Loucy (cell line): Measurements from ENCODE around the gene COL5A1.

Source experiments
- H2AFZ ChIP-seq: fragments of 200-600 bp; sonication (generic); 2 replicates; pipeline ENCODE4 v1.6.0; 2016; ENCODE audit warnings: antibody characterized with exemption, mild to moderate bottlenecking, low read length, moderate library complexity
- H3F3A ChIP-seq: fragments of 200-600 bp; 2 replicates; pipeline ENCODE4 v1.6.0; 2016; ENCODE audit warnings: antibody characterized with exemption, low read depth, mild to moderate bottlenecking
- H3K27me3 ChIP-seq: fragments of 200-600 bp; sonication (generic); 2 replicates; pipeline ENCODE4 v1.6.1; 2014; ENCODE audit warnings: low read length, mild to moderate bottlenecking; ENCODE audit not compliant: insufficient read depth, poor library complexity, severe bottlenecking
- H3K36me3 ChIP-seq: fragments of 200-600 bp; sonication (generic); 2 replicates; pipeline ENCODE4 v1.6.1; 2016; ENCODE audit warnings: low read length; ENCODE audit not compliant: insufficient read depth
- H3K4me1 ChIP-seq: fragments of 200-600 bp; sonication (generic); 2 replicates; pipeline ENCODE4 v1.5.1; 2014; ENCODE audit warnings: low read length, mild to moderate bottlenecking; ENCODE audit not compliant: insufficient read depth, poor library complexity, severe bottlenecking
- H3K4me2 ChIP-seq: fragments of 200-600 bp; sonication (generic); 2 replicates; pipeline ENCODE4 v1.6.0; 2014; ENCODE audit warnings: antibody characterized with exemption, low read length, low read depth, mild to moderate bottlenecking; ENCODE audit not compliant: poor library complexity, severe bottlenecking
- H3K4me3 ChIP-seq: fragments of 200-600 bp; sonication (generic); 2 replicates; pipeline ENCODE4 v1.5.1; 2014; ENCODE audit warnings: low read length, mild to moderate bottlenecking, mixed read lengths; ENCODE audit not compliant: poor library complexity, severe bottlenecking
- H3K79me2 ChIP-seq: fragments of 200-600 bp; sonication (generic); 2 replicates; pipeline ENCODE4 v1.6.1; 2014; ENCODE audit warnings: low read length; ENCODE audit not compliant: insufficient read depth
- H3K9ac ChIP-seq: fragments of 200-600 bp; sonication (generic); 2 replicates; pipeline ENCODE4 v1.6.0; 2014; ENCODE audit warnings: mild to moderate bottlenecking, low read depth, low read length, moderate library complexity; ENCODE audit not compliant: poor library complexity, severe bottlenecking
- H3K9me2 ChIP-seq: fragments of 200-600 bp; sonication (generic); replicated peaks from 2 replicates; pipeline ENCODE4 v1.6.1; 2016; ENCODE audit warnings: low read depth, low read length, mixed read lengths
- H3K9me3 ChIP-seq: fragments of 200-600 bp; sonication (generic); 2 replicates; pipeline ENCODE4 v1.6.1; 2014; ENCODE audit warnings: mild to moderate bottlenecking, antibody characterized with exemption, low read length, low read depth; ENCODE audit not compliant: insufficient read depth
- H4K20me1 ChIP-seq: fragments of 200-600 bp; sonication (generic); 2 replicates; pipeline ENCODE4 v1.6.0; 2014; ENCODE audit warnings: antibody characterized with exemption, low read length, mild to moderate bottlenecking; ENCODE audit not compliant: insufficient read depth, poor library complexity, severe bottlenecking
- EZH2phosphoT487 ChIP-seq: fragments of 200-600 bp; IDR thresholded peaks from 2 replicates; pipeline ENCODE4 v1.6.1; 2018; ENCODE audit warnings: antibody characterized with exemption, mild to moderate bottlenecking, moderate library complexity, borderline replicate concordance
- TF ChIP-seq, protein P1 (sequence below): fragments of 200-600 bp; sonication (generic); conservative IDR thresholded peaks from 2 replicates; pipeline ENCODE4 v1.5.1; 2014; ENCODE audit warnings: mild to moderate bottlenecking, antibody characterized with exemption, low read length

The COL5A1 gene

DNA sequence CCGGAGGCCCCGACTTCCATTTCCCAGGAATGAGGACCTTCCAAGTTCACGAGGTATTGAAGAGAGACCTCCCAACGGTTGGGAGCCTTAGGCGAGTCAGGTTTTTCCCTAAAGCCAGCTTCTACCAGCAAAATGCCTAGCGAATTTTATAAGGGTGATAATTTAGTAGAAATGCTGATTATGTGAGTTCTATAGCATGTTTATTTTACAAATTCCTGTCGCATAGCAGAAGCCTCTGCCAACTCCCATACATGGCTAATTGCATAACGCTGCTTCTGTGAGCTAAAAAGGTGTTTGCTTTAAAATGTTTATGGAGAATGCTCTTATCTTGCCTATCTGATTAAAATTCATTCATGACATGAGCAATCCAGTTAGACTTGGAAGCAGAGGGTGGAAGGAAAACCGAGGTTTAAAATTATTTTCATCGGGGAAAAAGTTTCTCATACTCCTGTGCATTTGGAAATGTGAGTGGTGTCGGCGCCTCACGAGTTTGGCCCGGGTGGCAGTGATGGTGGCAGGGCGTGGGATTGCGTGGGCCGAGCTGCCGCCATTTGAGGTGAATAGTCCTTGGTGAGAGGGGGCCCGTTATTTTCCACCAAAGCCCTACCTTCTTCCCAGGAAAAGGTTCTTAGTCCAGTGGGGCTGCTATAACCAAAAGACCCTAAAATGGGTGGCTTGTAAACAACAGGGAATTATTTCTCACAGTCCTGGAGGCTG lies 134.6 kb downstream of the COL5A1 start:
- Histone ChIP-seq H3K9me2 (no peaks in the 10 kb centered on the region), H3K79me2 (no peaks in the 10 kb centered on the region), H3K27me3 (no peaks in the 10 kb centered on the region), H3K9me3 (no peaks in the 10 kb centered on the region), H3K4me3 (no peak overlapping the region), H3K4me2 (no peak overlapping the region), H3K36me3 (no peaks in the 10 kb centered on the region), H4K20me1 (no peaks in the 10 kb centered on the region), H3K4me1 (peaks cover 4% of the 10 kb centered on the region), H3K9ac (no peak overlapping the region), H2AFZ (no peak overlapping the region), H3F3A (no peaks in the 10 kb centered on the region)
- TF ChIP-seq EZH2phosphoT487: no peak
- TF ChIP-seq, protein P1, sequence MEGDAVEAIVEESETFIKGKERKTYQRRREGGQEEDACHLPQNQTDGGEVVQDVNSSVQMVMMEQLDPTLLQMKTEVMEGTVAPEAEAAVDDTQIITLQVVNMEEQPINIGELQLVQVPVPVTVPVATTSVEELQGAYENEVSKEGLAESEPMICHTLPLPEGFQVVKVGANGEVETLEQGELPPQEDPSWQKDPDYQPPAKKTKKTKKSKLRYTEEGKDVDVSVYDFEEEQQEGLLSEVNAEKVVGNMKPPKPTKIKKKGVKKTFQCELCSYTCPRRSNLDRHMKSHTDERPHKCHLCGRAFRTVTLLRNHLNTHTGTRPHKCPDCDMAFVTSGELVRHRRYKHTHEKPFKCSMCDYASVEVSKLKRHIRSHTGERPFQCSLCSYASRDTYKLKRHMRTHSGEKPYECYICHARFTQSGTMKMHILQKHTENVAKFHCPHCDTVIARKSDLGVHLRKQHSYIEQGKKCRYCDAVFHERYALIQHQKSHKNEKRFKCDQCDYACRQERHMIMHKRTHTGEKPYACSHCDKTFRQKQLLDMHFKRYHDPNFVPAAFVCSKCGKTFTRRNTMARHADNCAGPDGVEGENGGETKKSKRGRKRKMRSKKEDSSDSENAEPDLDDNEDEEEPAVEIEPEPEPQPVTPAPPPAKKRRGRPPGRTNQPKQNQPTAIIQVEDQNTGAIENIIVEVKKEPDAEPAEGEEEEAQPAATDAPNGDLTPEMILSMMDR: no peak

DNA sequence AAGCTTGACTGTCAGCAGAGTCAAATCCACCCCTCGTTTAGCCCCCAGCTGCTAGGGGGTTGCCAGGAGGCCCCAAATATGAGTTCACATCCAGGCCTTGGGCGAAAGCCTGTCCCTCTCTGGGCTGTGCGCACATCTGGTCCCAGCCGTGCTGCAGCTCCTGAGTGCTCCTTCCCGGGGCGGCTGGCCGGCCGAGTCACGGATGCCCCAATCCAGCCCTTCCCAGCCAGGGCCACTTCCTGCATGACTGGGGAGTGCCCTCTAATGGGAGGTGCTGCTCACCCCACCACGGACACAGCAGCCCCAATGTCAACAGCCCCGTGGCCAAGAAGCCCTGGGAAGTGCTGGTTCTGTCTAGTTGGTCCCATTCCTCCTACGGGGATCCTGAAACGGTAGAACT lies 135.6 kb downstream of the COL5A1 start:
- Histone ChIP-seq H3K9ac (no peak overlapping the region), H4K20me1 (no peaks in the 10 kb centered on the region)

DNA sequence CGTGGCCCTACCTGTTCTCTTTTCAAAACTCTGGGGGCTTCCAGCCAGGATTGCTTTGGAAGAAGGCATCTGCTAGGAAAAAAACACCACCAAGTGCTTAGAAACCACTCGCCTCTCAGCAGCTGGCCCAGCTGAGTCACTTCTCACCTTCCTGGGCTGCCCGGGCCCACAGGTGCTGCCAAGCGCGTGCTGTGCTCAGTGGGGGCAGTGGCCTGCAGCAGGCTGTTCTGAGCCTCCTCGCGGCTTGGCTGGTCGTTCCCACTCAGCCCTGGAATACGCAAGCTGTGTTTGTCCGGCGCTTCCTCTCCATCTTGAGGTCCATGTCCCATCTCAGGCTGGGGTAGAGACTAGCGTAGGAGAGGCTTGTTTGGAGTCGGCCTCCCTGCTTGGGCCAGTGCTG lies 136.6 kb downstream of the COL5A1 start:
- no peaks in the 10 kb centered on the region for H3K4me1 ChIP-seq
- H3K36me3 ChIP-seq: no peaks in the 10 kb centered on the region
- H3K9me2 ChIP-seq: no peaks in the 10 kb centered on the region
- no peaks in the 10 kb centered on the region for H4K20me1 ChIP-seq
- no peaks in the 10 kb centered on the region for H3K79me2 ChIP-seq
- H3K9ac ChIP-seq: no peak overlapping the region
- TF ChIP-seq, protein P1: no peak
- TF ChIP-seq EZH2phosphoT487: no peak
- H3K4me3 ChIP-seq: no peak overlapping the region
- H3K9me3 ChIP-seq: no peaks in the 10 kb centered on the region
- H2AFZ ChIP-seq: no peak overlapping the region
- no peaks in the 10 kb centered on the region for H3F3A ChIP-seq
- H3K4me2 ChIP-seq: no peak overlapping the region
- no peaks in the 10 kb centered on the region for H3K27me3 ChIP-seq

More for the DNA sequence above, 135.6 kb downstream of the COL5A1 start:
- Histone ChIP-seq H3K9me2 (no peaks in the 10 kb centered on the region), H2AFZ (no peak overlapping the region), H3F3A (no peaks in the 10 kb centered on the region), H3K79me2 (no peaks in the 10 kb centered on the region), H3K9me3 (no peaks in the 10 kb centered on the region), H3K27me3 (no peaks in the 10 kb centered on the region), H3K4me1 (no peaks in the 10 kb centered on the region), H3K4me3 (no peak overlapping the region), H3K4me2 (no peak overlapping the region), H3K36me3 (no peaks in the 10 kb centered on the region)
- TF ChIP-seq, protein P1: no peak
- TF ChIP-seq EZH2phosphoT487: no peak
